Measurements from ENCODE around the gene TMPRSS12.
"Not testable (repeated sequence)": the region's sequence is repeated elsewhere in the genome, so short reads cannot be mapped to it uniquely, and the experiment has no call there.

TMPRSS12 gene

DNA sequence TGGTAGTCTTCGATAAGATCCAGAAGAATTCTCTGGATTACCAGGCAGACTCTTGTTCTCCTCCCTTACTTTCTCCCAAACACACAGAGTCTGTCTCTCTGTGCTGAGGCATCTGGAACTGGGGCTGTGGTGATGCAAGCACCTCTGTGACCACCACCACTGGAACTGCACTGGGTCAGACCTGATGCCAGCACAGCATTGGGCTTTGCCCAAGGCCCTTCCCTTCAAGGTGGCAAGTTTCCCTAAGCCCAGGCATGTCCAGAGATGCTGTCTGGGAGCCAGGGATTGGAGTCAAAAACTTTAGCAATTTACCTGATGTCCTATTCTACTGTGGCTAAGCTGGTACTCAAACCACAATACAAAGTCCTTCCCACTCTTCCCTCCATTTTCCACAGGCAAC lies 14.6 kb upstream of the TMPRSS12 start:
- Histone ChIP-seq H3K4me2 (ENCODE audit: low read length) (no peak overlapping the region), H4K20me1 (ENCODE audit: control insufficient read depth, insufficient read depth, low read depth, low read length) (no peaks in the 10 kb centered on the region), H3F3A (ENCODE audit: control insufficient read depth, insufficient read depth) (no peaks in the 10 kb centered on the region), H3K4me3 (ENCODE audit: low read length) (no peak overlapping the region), H3K36me3 (ENCODE audit: control insufficient read depth, low read length) (no peaks in the 10 kb centered on the region), H3K4me1 (ENCODE audit: control insufficient read depth, low read length) (peaks cover 5% of the 10 kb centered on the region), H3K27ac (ENCODE audit: low read depth, low read length) (no peak overlapping the region), H3K9me2 (replicated peaks; ENCODE audit: control insufficient read depth, low read length) (no peaks in the 10 kb centered on the region), H3K79me2 (ENCODE audit: control insufficient read depth, low read length) (no peaks in the 10 kb centered on the region), H3K9me3 (ENCODE audit: control insufficient read depth, insufficient read depth, low read length) (no peaks in the 10 kb centered on the region), H3K27me3 (ENCODE audit: control insufficient read depth, low read length) (no peaks in the 10 kb centered on the region)
- TF ChIP-seq EZH2phosphoT487 (IDR thresholded peaks at IDR 0.05; ENCODE audit: borderline replicate concordance, low read length): no peak
- TF ChIP-seq, protein P1, sequence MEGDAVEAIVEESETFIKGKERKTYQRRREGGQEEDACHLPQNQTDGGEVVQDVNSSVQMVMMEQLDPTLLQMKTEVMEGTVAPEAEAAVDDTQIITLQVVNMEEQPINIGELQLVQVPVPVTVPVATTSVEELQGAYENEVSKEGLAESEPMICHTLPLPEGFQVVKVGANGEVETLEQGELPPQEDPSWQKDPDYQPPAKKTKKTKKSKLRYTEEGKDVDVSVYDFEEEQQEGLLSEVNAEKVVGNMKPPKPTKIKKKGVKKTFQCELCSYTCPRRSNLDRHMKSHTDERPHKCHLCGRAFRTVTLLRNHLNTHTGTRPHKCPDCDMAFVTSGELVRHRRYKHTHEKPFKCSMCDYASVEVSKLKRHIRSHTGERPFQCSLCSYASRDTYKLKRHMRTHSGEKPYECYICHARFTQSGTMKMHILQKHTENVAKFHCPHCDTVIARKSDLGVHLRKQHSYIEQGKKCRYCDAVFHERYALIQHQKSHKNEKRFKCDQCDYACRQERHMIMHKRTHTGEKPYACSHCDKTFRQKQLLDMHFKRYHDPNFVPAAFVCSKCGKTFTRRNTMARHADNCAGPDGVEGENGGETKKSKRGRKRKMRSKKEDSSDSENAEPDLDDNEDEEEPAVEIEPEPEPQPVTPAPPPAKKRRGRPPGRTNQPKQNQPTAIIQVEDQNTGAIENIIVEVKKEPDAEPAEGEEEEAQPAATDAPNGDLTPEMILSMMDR (IDR thresholded peaks at IDR 0.05; ENCODE audit: low read depth, low read length, poor library complexity, severe bottlenecking): no peak

DNA sequence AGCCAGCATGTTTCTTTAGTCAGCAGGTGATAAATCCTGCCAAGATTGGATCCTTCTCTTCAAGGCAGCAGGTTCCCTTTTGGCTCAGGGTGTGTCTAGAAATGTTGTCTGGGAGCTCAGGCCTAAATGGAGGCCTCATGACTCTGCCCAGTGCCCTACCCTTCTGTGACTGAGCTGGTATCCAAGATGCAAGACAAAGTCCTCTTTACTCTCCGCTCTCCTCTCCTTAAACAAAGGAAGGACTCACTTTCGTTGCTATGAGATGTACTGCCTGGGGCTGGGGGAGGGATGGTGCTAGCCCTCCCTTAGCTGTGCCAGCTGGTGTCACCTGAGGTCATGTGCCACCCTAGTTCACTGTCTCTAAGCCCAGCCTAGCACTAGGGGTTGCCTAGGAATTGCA lies 13.8 kb upstream of the TMPRSS12 start:
- Histone ChIP-seq H4K20me1 (ENCODE audit: control insufficient read depth, insufficient read depth, low read depth, low read length) (no peaks in the 10 kb centered on the region), H3K4me1 (ENCODE audit: control insufficient read depth, low read length) (peaks cover 5% of the 10 kb centered on the region), H3K36me3 (ENCODE audit: control insufficient read depth, low read length) (no peaks in the 10 kb centered on the region), H3K9me3 (ENCODE audit: control insufficient read depth, insufficient read depth, low read length) (peaks cover 7% of the 10 kb centered on the region), H3K4me3 (ENCODE audit: low read length) (no peak overlapping the region), H3F3A (ENCODE audit: control insufficient read depth, insufficient read depth) (no peaks in the 10 kb centered on the region), H3K27ac (ENCODE audit: low read depth, low read length) (no peak overlapping the region), H3K4me2 (ENCODE audit: low read length) (no peak overlapping the region), H3K9me2 (replicated peaks; ENCODE audit: control insufficient read depth, low read length) (no peaks in the 10 kb centered on the region), H3K27me3 (ENCODE audit: control insufficient read depth, low read length) (no peaks in the 10 kb centered on the region), H3K79me2 (ENCODE audit: control insufficient read depth, low read length) (no peaks in the 10 kb centered on the region)
- TF ChIP-seq, protein P1 (IDR thresholded peaks at IDR 0.05; ENCODE audit: low read depth, low read length, poor library complexity, severe bottlenecking): no peak
- TF ChIP-seq EZH2phosphoT487 (IDR thresholded peaks at IDR 0.05; ENCODE audit: borderline replicate concordance, low read length): no peak

DNA sequence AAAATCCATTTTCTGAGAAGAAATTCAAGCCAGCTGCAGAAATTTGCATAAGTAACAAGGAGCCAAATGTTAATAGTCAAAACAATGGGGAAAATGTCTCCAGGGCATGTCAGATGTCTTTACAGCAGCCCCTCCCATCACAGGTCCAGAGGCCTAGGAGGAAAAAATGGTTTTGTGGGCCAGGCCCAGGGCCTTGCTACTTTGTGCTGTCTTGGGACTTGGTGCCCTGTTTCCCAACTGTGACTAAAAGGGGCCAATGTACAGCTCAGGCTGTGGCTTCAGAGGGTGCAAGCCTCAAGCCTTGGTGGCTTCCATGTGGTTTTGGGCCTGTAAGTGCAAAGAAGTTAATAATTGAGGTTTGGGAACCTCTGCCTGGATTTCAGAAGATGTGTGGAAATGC lies 8.9 kb upstream of the TMPRSS12 start:
- peaks cover 14% of the 10 kb centered on the region for H3K9me3 ChIP-seq (ENCODE audit: control insufficient read depth, insufficient read depth, low read length)
- H3K4me2 ChIP-seq (ENCODE audit: low read length); H3K36me3 ChIP-seq (ENCODE audit: control insufficient read depth, low read length); H3K9me2 ChIP-seq (replicated peaks; ENCODE audit: control insufficient read depth, low read length); H3K27ac ChIP-seq (ENCODE audit: low read depth, low read length); H3K4me1 ChIP-seq (ENCODE audit: control insufficient read depth, low read length); H3K27me3 ChIP-seq (ENCODE audit: control insufficient read depth, low read length); H3K4me3 ChIP-seq (ENCODE audit: low read length); H3F3A ChIP-seq (ENCODE audit: control insufficient read depth, insufficient read depth); H3K79me2 ChIP-seq (ENCODE audit: control insufficient read depth, low read length); H4K20me1 ChIP-seq (ENCODE audit: control insufficient read depth, insufficient read depth, low read depth, low read length): not testable (repeated sequence)

DNA sequence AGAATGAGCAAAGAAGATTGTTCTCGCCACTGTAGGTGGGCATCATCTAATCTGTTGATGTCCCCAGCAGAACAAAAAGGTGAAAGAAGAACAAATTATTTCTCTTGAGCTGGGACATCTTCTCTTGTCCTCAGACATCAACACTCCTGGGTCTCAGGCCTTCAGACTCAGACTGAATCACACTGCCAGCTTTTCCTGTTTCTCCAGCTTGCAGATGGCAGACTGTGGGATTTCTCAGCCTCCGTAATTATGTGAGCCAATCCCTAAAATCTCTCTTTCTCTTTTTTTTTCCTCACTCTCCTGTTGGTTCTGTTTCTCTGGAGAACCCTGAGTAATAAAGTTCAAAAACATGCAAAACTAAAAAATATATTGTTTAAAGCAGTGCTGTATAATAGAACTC lies 3.7 kb upstream of the TMPRSS12 start:
- H3K4me2 ChIP-seq (ENCODE audit: low read length): no peak overlapping the region
- no peak overlapping the region for H3K27ac ChIP-seq (ENCODE audit: low read depth, low read length)
- no peaks in the 10 kb centered on the region for H3K4me1 ChIP-seq (ENCODE audit: control insufficient read depth, low read length)
- peaks cover 18% of the 10 kb centered on the region for H3K27me3 ChIP-seq (ENCODE audit: control insufficient read depth, low read length)
- H3K9me2 ChIP-seq (replicated peaks; ENCODE audit: control insufficient read depth, low read length): no peaks in the 10 kb centered on the region
- no peak overlapping the region for H3K4me3 ChIP-seq (ENCODE audit: low read length)
- peaks cover 5% of the 10 kb centered on the region for H3K9me3 ChIP-seq (ENCODE audit: control insufficient read depth, insufficient read depth, low read length)
- no peaks in the 10 kb centered on the region for H4K20me1 ChIP-seq (ENCODE audit: control insufficient read depth, insufficient read depth, low read depth, low read length)
- no peaks in the 10 kb centered on the region for H3F3A ChIP-seq (ENCODE audit: control insufficient read depth, insufficient read depth)
- TF ChIP-seq, protein P1 (IDR thresholded peaks at IDR 0.05; ENCODE audit: low read depth, low read length, poor library complexity, severe bottlenecking): no peak
- no peak for TF ChIP-seq EZH2phosphoT487 (IDR thresholded peaks at IDR 0.05; ENCODE audit: borderline replicate concordance, low read length)
- no peaks in the 10 kb centered on the region for H3K36me3 ChIP-seq (ENCODE audit: control insufficient read depth, low read length)
- H3K79me2 ChIP-seq (ENCODE audit: control insufficient read depth, low read length): no peaks in the 10 kb centered on the region

Measured in DOHH2 (cell line).